ENCODE results near the gene PTTG1IP.

DNA sequence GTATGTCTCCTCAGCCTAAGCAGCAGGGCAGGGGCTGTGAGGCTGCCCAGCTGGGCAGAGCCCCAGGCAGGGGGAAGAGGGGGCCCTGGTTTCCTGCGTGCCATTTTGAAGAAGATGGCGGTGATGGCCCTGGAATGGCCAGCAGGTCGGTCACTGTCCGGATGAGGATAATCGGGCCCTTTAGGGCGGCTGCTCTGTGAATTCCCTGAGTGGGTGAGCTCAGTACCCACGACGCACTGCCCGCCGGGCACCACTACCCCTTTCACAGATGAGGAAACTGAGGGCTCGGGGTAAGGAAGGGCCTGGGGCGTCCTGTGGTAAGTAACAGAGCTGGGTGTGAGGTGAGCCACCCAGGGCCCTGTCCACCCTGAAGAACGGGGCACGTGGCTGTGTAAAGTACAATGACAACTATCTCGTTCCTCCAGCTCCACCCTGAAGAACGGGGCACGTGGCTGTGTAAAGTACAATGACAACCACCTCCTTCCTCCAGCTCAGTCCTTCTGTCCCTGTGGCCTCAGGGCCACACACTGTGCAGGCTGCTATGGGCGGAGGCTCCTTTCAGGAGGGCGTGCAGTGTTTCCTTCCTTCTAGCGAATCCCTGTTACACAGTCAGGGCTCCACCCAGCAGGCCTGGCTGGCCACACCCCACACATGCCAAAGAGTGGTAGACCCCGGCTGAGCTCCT is 24.0 kb upstream of the PTTG1IP start:
- TF ChIP-seq, protein P1, sequence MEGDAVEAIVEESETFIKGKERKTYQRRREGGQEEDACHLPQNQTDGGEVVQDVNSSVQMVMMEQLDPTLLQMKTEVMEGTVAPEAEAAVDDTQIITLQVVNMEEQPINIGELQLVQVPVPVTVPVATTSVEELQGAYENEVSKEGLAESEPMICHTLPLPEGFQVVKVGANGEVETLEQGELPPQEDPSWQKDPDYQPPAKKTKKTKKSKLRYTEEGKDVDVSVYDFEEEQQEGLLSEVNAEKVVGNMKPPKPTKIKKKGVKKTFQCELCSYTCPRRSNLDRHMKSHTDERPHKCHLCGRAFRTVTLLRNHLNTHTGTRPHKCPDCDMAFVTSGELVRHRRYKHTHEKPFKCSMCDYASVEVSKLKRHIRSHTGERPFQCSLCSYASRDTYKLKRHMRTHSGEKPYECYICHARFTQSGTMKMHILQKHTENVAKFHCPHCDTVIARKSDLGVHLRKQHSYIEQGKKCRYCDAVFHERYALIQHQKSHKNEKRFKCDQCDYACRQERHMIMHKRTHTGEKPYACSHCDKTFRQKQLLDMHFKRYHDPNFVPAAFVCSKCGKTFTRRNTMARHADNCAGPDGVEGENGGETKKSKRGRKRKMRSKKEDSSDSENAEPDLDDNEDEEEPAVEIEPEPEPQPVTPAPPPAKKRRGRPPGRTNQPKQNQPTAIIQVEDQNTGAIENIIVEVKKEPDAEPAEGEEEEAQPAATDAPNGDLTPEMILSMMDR (IDR thresholded peaks at IDR 0.05; ENCODE audit: low read length), result no peak
- no peak for TF ChIP-seq EZH2 (IDR thresholded peaks at IDR 0.05; ENCODE audit: borderline replicate concordance, low read length)

All from OCI-LY1 (cell line).